CD4-positive, alpha-beta T cell treated with Interleukin-6 for 4 hours (primary cell): ENCODE data around the gene IMMT.
"Not testable (repeated sequence)": the region's sequence is repeated elsewhere in the genome, so short reads cannot be mapped to it uniquely, and the experiment has no call there.

Experiments used
- DNase-seq: peaks from one replicate; pipeline ENCODE4 v3.0.0-alpha.2; 2020; ENCODE audit warnings: mixed read lengths

IMMT gene

DNA sequence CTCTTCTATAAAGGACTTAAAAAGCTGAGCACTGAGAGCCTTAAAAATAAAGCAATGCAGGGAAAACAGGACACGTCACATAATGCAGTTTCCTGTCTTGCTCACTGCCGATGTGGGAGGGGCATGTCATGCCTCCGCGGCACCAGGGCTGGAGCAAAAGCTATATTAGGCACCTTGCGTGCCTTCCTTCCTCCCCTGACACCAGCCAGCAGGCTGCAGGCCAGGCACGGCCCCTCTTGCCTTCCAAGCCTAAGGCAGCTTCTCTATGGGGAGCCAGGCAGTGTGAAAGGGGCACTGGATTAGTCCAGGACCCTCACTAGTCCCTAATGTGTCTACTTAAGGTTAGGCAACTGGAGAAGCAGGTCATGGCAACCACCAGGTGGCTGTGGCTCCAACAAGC is 30.3 kb upstream of the IMMT start:
- peak; percentile 70 for DNase-seq

DNA sequence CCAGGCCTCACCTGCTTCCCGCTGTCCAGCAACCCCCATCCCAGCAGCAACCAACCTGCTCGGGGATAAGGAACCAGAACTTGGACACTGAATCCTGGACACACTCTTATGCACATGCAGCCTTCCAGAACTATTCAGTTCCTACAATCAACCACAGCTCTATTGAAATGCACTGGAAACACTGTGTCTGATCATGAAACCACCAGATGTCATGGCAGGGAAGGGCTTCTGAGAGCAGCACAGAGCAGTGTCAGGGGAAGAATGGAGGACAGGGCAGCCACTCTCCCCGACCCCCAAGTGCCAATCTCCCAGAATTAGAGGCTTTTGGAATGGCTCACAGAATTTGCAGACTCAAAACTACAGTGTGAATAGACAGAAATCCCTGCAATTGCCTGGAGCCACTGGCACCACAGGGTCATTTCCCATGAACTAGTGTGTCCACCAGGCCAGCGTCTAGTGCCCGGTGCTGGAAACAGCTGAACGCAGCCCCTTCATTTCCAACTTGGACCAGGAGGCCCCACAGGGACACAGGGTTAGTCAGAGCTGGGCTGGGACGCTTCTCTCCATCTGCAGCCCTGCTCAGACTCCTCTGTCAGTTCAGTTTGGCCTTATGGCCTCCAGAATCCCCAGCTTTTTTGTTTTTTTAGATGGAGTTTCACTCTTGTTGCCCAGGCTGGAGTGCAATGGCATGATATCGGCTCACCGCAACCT is 29.5 kb upstream of the IMMT start:
- DNase-seq = no peak

DNA sequence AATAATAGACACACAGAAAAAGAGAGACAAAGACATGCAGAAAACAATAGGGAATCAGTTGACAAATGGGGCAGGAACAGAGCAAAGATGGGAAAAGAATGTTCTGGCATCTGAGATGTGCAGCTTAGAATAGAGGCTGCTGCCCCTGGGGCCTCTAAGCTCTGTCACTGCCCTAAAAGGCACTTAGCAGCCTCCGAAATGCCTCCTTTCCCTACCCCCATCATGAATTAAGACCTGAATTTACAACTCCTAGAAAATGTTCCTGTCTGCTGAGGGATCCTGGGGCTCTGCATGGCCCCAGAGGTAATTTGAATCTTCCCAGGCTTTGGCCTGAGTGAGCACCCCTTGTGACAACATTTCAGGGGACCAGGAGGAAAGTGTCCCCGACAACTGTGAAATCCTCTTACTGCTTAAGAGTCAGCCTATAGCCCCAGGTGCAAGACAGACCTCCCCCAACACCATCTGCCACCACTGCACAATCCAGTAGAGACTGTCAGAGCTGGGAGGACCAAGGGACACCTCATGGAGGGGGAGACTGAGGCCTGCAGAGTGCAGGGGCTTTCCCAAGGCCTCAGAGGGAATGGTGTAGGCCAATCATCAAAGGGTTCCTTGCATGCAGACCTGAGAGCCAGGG is 28.8 kb upstream of the IMMT start:
- no peak for DNase-seq

DNA sequence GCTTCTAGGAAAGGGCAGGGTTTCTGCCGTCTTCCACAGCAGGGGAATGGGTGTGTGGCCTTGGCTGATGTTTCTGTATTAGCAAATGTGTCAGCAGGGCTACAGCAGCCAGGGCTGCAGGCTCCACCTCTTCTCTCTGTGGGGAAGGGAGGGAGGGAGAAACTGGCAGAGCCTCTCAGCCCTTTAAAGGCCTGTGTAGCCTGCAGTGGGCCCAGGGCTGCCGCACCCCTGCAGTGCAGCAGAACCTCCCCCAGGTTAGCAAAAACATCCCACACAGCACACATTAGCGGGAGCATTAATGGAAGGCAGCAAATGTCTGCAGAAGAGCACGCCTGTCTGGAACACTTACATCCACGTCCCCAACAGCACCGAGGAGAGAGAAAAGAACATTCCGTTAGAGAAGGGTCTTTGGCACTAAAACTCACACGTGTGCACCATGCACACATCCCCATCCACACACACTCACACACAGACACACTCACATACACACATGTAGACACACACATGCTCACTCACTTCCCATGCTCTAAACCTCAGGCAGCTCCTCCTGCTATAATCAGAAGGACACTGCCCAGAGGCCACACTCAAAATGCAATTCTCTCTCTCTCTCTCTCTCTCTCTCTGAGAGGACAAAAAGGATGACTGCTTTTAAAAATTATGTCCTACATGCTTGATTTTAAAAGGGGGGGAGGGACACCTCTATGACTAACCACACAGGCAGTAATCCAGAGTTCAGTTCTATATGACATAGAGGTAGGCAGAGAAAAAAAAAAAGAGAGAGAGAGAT is 28.1 kb upstream of the IMMT start:
- no peak for DNase-seq

DNA sequence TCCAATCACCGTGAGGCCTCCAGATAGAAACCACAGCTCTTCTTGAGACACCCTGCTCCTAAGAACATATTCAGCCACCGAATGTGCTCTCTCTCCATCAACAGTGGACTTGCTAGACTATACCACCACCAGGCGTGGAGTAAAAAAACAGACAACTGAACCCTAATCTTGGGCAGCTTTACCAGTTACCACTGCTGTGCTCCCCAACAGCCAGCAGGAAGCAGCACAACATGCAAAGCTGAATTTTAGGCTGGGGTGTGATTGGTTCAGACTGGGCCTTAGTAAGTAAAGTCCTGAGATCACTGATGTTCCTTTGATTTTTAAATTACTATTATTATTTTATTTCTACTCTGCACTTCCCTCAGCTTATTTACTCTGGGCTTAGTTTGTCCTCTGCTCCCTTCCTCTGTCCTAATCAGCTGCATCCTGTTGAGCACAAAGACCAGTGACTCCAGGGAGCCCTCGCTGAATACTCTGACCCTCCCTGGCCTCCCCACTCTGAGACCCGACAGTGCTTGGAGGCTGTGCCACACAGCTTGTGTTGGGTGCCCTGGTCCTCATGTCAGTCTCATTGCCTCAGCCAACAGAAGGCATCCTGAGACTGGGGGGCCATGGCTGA is 25.9 kb upstream of the IMMT start:
- DNase-seq = peak; percentile 62

DNA sequence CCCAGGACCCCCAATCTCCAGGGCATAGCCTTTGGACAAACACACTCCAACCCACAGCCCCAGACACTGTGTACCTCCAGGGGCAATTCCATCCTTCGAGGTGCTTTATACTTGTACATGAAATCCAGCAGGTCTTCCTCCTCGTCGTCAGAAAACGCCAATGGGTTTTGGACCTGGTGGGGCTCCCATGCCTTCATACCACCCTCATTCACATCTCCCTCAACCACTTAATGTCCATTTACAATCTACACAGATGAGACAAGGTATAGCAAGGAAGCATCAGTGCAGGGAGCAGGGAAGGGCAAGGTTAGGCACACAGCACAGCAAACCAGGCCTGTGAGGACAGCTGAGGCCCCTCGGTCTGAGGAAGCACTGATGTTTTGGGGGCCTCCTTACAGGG is 24.6 kb upstream of the IMMT start:
- DNase-seq = no peak

DNA sequence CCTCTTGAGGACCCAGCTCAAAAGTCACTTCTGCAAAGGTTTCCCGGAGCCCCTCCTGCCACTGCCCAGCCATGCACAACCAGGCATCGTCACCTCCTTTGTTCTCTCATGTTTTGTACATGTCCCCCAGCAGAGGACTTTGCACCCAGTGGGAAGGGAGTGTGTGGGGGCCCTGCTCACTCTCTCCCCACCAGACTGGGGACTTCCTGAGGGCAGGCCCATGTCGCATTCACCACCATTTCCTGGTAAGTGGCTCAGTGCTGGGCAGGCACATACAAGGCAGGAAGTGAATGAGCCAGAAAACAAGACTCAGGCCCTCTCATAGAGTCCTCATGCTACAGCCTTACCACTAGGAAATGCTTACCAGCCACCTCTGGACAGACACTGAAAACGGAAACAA is 22.9 kb upstream of the IMMT start:
- DNase-seq = no peak

DNA sequence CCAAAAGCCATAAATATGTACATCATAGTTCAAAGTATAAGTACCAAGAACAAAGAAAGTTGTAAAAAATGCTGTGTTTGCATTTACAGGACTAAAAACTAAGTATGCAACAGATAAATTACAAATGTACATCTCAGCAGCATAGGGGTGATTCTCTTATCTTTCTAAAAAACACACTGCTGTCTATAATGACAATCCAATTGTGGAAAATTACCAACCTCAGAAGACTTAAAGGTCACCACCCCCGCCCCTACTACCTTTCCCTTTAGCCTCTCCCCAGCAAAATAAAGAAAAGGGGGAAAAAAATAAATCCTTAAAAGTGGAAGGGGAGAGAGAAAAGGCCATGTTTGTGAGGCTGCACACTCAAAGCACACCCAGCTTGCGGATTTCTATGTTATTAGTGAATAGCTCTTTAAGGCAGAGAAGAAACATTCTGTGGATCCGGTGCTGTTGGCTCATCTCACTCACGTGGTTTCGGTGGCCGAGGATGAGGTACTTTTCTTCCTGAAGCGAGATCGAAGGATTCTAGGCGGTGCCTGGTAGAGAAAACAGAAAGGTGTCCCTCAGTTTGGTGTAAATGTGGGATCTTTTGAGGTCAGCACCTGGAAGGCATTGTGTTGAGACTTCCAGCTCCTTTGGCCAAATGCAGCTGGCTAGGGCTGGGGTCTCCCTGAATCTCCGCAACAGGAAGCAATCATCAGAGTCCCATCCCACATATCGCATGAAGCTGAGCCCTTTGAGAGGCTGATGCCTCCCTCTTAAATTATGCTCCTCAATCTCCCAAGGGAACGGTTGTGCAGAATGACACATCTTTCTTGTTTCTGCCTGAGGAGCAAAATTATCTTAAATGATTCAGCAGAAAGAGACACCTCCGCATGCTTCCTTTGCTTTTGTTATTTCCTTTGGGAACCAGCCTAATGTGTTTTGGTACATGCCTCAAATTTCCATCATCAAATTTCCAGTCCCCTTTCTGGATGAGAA is 21.6 kb upstream of the IMMT start:
- no peak for DNase-seq

DNA sequence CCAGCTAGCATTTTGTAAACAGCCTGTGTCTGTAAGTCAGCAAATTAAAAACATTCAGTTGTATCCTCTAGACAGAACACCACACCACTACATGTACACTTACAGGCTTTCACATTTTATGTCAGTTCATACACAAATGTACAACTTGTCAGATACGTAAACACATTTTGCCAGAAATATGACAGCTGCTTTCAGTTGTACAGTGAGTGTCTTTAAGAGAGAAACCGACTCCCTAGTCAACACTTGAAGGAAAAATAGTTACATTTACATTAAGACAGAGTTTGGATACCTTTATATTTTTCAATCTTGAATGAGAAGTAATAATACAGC is 19.2 kb upstream of the IMMT start:
- no peak for DNase-seq

DNA sequence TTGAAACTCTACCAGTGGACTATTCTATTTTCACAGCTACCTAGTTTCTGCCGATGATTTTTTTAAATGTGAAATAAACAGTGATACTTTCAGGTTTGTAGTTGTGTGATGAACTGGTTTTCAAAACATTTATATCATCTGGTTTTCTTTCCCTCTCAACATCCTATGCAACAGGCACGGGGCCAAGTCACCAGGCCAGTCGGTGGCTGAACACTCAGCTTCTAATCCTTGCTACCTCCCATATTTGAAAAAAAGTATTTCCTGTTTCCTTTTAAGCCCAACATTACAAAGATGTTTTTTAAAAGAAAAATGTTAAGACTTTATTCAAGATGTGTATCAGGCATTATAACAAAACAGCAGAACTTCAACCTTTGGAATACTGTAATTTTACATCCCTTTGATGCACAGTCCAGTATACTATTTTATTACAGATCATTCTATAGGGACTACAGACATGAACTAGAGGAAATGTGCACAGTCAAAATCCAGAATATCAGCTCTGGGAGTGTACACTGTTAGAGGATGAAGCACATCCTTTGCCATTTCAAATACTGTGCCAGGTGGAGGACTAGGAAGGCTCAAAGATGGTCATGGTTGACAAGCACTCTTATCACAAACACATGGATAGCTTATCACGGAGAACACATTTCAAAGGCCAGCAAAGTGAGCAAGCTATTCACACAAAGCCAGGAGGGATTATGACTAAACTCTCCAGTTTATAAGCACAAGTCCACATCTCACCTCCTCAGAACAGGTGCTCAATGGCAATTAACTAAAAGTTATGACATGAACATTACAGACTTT is 18.6 kb upstream of the IMMT start:
- no peak for DNase-seq

DNA sequence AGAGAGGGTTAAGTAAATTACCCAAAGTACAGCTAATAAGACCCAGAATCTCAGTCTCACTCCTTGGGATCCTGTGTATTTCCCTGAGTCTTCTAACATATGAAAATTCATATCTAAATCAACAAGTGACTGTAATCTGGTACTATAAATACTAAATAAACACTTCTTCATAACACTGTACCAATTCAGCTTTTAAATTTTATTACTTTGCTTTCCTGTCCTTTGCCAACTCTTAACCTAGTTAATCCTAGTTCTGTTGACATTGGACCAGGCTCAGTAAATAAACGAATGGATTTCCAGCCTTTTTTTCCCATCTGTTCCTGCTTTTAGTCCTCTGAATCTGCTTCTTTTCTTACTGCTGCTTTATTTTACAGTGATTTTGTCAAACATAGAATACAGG is 17.8 kb upstream of the IMMT start:
- DNase-seq = no peak

DNA sequence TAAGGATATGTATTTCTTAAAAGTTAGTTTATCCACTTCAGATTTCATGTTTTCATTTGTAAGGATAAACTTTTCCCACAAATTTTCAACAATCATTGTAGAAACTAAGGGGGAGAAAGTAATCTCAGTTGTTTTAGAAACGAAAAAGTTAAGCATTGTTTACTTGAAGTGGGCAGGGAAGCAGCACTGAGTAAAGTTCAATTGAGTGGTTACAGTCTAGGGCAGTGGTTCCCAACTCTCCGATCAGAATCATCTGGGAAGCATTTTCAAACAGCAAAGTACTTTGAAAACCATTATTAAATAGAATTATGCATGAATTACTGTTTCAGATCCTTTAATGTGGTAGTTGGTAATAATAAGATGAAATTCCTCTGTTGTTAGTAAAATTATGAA is 16.5 kb upstream of the IMMT start:
- DNase-seq = no peak

DNA sequence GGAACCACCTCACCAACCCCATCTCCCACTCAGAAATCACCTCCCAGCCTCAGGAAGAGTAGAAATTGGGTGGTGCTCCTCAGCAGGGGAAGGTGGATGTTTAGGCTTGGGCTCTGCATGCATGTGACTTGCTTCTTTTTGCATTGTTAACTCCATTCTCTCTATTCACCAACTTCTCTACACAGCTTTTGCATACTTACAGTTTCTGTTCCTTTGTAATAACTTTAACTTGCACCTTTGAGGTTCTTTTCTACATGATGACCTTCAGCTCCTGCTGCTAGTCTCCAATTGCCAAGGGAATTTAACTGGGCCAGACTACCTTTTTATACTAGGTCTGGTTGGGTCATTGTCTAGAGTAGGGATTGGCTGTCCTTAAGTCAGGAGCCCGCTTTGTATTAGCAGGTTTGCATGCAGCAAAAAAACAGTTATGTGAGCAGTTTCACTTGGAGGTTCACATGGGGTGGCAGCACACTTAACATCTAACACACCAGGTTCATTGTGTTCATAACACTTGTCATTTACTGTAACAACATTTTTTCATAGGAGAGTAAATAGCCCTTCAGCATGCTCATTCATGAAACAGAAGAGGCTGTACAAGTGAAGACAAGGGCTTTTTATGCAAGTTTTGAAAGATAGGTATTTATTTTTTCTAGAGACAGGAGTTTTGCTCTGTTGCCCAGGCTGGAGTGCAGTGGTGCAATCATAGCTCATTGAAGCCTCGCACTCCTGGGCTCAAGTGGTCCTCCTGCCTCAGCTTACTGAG is 16.0 kb upstream of the IMMT start:
- DNase-seq = no peak

DNA sequence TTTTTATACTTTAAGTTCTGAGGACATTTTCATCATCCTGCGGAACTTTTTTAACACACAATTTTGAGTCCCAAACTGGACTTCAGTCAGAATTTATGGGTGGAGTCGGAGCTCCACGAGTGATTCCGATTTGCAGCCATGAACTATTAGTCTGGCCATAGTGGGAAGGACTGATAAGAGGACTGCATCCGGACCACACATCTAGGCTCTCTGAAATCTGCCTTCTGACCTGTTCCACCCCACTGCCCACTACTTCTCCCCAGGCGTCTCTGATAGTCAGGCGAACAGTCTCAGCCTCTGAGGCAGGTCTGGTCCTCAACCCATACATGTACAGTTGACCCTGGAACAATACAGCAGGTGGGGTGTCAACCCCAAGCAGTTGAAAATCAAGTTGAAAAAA is 9.2 kb upstream of the IMMT start:
- no peak for DNase-seq

DNA sequence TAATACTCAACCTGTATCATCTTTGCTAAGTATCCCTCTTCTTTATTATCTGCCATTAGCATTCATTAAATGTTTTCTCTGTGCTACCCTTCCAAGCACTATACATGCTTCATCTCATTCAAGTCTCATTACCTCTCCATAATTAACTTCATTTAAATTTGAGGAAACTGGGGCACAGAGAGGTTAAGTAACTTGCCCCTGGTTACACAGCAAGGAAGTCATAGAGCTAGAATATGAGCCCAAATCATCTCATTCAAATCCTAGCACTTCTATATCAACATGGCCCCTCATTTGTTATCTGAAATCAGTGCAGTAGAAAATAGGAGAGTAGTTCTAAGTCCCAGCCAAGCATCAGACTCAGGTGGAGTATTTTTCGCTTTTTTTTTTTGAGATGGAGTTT is 8.4 kb upstream of the IMMT start:
- no peak for DNase-seq

DNA sequence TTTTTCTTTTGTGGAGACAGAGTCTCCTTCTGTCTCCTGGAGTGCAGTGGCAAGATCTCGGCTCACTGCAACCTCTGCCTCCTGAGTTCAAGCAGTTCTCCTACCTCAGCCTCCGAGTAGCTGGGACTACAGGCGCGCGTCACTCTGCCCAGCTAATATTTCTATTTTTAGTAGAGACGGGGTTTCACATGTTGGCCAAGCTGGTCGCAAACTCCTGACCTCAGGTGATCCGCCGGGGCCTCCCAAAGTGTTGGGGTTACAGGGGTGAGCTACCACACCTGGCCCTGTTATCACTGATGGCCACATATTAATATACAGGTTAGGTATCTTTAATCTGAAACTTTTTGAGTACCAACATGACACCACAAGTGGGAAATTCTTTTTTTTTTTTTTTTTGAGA is 7.4 kb upstream of the IMMT start:
- DNase-seq = no peak

DNA sequence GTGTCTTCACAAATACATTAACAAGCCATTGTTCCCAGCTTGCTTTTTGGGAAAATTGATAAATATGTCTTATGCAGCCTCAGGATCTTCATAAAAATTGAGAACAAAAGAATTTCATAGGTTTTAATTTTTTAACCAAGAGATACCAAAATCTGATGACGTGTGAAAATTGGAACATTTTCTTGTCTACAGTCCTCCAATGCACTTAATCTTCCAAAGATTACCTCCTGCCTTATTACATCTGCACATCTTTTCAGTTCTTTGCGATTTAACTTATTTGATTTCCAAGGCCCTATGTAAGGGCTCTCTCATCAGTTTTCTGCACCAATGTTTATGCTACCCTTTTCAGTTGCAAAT is 7.1 kb upstream of the IMMT start:
- no peak for DNase-seq

DNA sequence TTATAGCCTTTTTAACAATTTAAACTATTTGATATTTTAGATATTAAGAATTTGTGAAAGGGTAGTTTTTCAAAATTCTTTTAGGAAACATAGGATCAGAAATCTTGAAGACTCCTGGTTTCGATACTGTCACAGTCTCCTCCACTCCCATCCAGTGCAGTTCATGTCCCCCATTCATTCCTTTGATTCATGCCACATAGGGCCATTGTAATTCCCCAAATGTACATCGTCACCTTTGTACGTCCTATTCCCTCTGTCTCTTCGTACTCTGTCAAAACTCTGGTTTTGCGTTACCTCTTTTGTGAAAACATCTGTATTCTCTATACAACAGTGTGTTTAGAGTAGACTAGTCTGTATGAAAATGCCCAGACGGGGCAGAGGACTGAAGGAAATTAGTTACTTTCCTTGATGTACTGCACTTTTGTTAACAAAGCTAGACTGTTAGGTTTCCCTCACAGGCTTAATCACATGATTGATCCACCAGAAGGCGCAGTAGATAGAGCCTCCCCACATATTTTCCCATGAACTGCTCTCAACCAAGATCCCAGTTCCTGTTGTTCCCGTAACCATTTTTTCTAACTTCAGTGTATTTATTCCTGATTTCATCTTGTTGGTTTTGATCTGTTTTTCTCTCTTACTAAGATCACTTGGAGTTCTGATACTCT is 6.5 kb upstream of the IMMT start:
- no peak for DNase-seq

DNA sequence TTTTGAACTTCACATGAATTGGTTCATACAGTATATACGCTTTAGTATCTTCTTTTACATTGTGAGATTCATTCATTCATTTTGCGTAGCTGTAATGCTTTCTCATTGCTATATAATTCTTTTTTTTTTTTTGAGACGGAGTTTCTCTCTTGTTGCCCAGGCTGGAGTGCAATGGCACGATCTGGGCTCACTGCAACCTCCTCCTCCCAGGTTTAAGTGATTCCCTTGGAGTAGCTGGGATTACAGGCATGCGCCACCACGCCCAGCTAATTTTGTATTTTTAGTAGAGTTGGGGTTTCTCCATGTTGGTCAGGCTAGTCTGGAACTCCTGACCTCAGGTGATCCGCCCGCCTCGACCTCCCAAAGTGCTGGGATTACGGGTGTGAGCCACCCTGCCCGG is 5.3 kb upstream of the IMMT start:
- not testable (repeated sequence) for DNase-seq

DNA sequence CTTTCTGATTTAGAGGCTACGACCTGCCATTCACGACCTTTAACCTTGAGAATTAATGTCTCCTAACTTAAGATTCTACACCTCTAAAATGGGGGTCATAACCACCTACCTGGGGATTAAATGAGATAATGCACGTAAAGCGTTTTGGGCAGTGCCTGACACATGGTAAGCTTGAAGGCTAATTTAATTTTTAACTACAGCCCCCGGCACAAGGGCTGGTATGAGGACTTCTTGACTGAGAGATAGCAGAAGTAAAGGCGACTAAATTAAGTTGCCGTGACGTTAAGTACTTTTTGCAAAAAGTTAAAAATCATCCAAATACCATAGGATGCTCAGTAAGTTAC is 4.5 kb upstream of the IMMT start:
- DNase-seq = no peak
